ENCODE results near the gene LGALS7. TPM values are rescaled to one million over a fixed set of nuclear protein-coding genes. Genes with fewer than 3 reads are reported as not detected.
"Not testable (repeated sequence)": the region's sequence is repeated elsewhere in the genome, so short reads cannot be mapped to it uniquely, and the experiment has no call there.

The LGALS7 gene
- total and polyA plus RNA-seq, 2 of the 13 experiments (the other 11 are each of a cell fraction or from before 2014, with no cell fraction given), result 0.73 TPM; not detected in 1

DNA sequence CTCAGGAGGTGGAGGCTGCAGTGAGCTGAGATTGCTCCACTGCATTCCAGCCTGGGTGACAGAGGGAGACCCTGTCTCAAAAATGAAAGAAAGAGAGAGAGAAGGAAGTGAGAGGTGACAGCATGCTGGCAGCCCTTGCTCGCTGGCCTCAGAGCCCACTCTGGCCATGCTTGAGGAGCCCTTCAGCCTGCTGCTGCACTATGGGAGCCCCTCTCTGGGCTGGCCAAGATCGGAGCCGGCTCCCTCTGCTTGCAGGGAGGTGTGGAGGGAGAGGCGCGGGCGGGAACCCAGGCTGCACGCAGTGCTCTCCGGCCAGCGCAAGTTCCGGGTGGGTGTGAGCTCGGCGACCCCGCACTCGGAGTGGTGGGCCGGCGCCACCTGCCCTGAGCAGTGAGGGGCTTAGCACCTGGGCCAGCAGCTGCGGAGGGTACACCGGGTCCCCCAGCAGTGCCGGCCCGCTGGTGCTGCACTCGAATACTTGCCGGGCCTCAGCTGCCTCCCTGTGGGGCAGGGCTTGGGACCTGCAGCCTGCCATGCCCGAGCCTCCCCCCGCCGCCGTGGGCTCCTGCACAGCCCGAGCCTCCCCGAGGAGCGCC, 48.0 kb upstream of the LGALS7 start:
- DNase-seq (ENCODE audit: low spot score); H3K79me2 ChIP-seq (ENCODE audit: insufficient read depth, low read length); H3K4me2 ChIP-seq (ENCODE audit: low read depth, low read length); in situ Hi-C loops (cut with HindIII; ENCODE audit: extremely low pct_ligation_motif_present, low pct_unique_long_range_greater_than_20kb); CTCF ChIA-PET (ENCODE audit: low intra/inter-chr PET ratio, low total read pairs); FAIRE-seq; H2AFZ ChIP-seq (ENCODE audit: low read length); ATAC-seq; intact Hi-C loops (cut with micrococcal nuclease; ENCODE audit: unreplicated experiment); H4K20me1 ChIP-seq (ENCODE audit: insufficient read depth, low read length); H3K27ac ChIP-seq (ENCODE audit: extremely low read length, insufficient read depth, low read length); H3K9ac ChIP-seq (ENCODE audit: insufficient read depth, low read depth, low read length); BruUV-seq (replicated peaks); H3K27me3 ChIP-seq (ENCODE audit: control insufficient read depth in 1 of 2, insufficient read depth in 2 of 2, low read length in 2 of 2); H3K4me3 ChIP-seq (replicated peaks in 1 of 3; ENCODE audit: insufficient read depth in 1 of 3, low read depth in 2 of 3, low read length in 3 of 3); H3K9me3 ChIP-seq (ENCODE audit: low read length): not testable (repeated sequence)
- POLR2A ChIA-PET, result interaction anchor here (1.2 to 4.9 kb wide), 5 partner anchors 11 to 86 kb away, joined by 3 to 77 read pairs (median 3); partner anchors contain the start of genes CAPN12 and ECH1
- peak; percentile 98 for TF ChIP-seq ZNF850 (CRISPR knock-in tag; conservative IDR thresholded peaks at IDR 0.05)
- TF ChIP-seq RBFOX2 (IDR thresholded peaks at IDR 0.05; ENCODE audit: low read depth, low read length), result peak; percentile 54; the same call in 1 of the 2 replicates
- TF ChIP-seq AGO2 (optimal IDR thresholded peaks at IDR 0.05; ENCODE audit: low read depth, low read length), result peak; percentile 35
- peaks cover 7 to 19% of the 10 kb centered on the region in 2 experiments; a peak in 4 of 5 replicates for H3K36me3 ChIP-seq (replicated peaks in 1 of 2; ENCODE audit: control insufficient read depth in 1 of 2, insufficient read depth in 2 of 2, low read length in 2 of 2)
- peaks cover 29% of the 10 kb centered on the region for H3K4me1 ChIP-seq (ENCODE audit: insufficient read depth, low read length)
- WGBS (ENCODE audit: low lambda C conversion rate), result 93% methylated on average over 3 of the region's 29 CpGs

DNA sequence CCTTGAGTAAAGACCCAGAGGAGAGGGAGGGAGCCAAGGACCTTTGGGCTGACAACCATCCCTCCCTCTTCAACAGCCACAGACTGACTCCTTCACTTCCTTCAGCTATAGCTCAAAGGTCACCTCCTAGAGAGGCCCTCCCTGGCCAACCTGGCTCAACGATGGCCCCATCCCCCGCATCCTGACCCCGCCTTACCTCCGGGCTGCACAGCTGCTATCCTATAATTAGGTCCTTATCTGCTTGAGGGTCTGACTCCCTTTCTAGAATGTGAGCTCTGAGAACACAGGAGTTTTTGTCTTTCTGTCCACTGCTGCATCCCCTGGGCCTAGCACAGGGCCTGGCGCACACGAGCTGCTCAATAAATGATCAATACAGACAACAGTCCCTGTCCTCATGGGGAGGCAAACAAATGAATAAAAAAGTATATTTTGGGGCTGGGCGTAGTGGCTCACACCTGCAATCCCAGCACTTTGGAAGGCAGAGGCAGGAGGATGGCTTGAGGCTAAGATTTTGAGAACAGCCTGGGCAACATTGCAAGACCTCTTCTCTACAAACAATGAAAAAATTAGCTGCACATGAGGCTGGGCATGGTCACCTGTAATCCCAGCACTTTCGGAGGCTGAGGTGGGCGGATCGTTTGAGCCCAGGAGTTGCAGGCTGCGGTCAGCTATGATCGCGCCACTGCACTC, 46.1 kb upstream of the LGALS7 start:
- Histone ChIP-seq H3K36me3 (replicated peaks in 1 of 2; ENCODE audit: control insufficient read depth in 1 of 2, insufficient read depth in 2 of 2, low read length in 2 of 2) (peaks cover 13 to 32% of the 10 kb centered on the region in 2 experiments; a peak in 4 of 5 replicates), H3K4me2 (ENCODE audit: low read depth, low read length) (peak overlapping the region; percentile 58), H3K9me3 (ENCODE audit: low read length) (no peaks in the 10 kb centered on the region), H2AFZ (ENCODE audit: low read length) (no peak overlapping the region), H3K27ac (ENCODE audit: extremely low read length, insufficient read depth, low read length) (peak overlapping the region; percentile 68), H3K9ac (ENCODE audit: insufficient read depth, low read depth, low read length) (no peak overlapping the region), H3K79me2 (ENCODE audit: insufficient read depth, low read length) (no peaks in the 10 kb centered on the region), H3K4me1 (ENCODE audit: insufficient read depth, low read length) (peaks cover 29% of the 10 kb centered on the region), H3K4me3 (replicated peaks in 1 of 3; ENCODE audit: insufficient read depth in 1 of 3, low read depth in 2 of 3, low read length in 3 of 3) (no peak overlapping the region), H3K27me3 (ENCODE audit: control insufficient read depth in 1 of 2, insufficient read depth in 2 of 2, low read length in 2 of 2) (no peaks in the 10 kb centered on the region), H4K20me1 (ENCODE audit: insufficient read depth, low read length) (no peaks in the 10 kb centered on the region)
- intact Hi-C loops (cut with micrococcal nuclease; ENCODE audit: unreplicated experiment), result no loop called here
- WGBS (ENCODE audit: low lambda C conversion rate), result 69% methylated on average over 13 of the region's 13 CpGs
- ChIA-PET CTCF (ENCODE audit: low intra/inter-chr PET ratio, low total read pairs) (no interaction called here), POLR2A (interaction anchor here (0.6 to 4.9 kb wide), 14 partner anchors 9 to 136 kb away, joined by 3 to 77 read pairs (median 6); partner anchors contain the start of genes ECH1 and RINL)
- FAIRE-seq (peak; percentile 80), ATAC-seq (peak; percentile 26), DNase-seq (ENCODE audit: low spot score) (peak; percentile 56)
- no TSS peak for BruUV-seq (replicated peaks)
- in situ Hi-C loops (cut with HindIII; ENCODE audit: extremely low pct_ligation_motif_present, low pct_unique_long_range_greater_than_20kb), result no loop called here
- no peak for TF ChIP-seq ZFP90 (CRISPR knock-in tag; IDR thresholded peaks at IDR 0.05; ENCODE audit: borderline replicate concordance)
- TF ChIP-seq RBFOX2 (IDR thresholded peaks at IDR 0.05; ENCODE audit: low read depth, low read length), result no peak
- TF ChIP-seq MED13 (CRISPR knock-in tag; IDR thresholded peaks at IDR 0.05), result no peak
- no peak for TF ChIP-seq ZSCAN30 (CRISPR knock-in tag; IDR thresholded peaks at IDR 0.05)
- no peak for TF ChIP-seq TBP (CRISPR knock-in tag; IDR thresholded peaks at IDR 0.05)
- TF ChIP-seq ESRRA (CRISPR knock-in tag; IDR thresholded peaks at IDR 0.05; ENCODE audit: low read depth), result peak; percentile 81; the same call in 1 of the 2 replicates
- no peak for TF ChIP-seq HOXA7 (CRISPR knock-in tag; IDR thresholded peaks at IDR 0.05)
- TF ChIP-seq KDM2A (CRISPR knock-in tag; IDR thresholded peaks at IDR 0.05; ENCODE audit: borderline replicate concordance, low read depth), result no peak
- TF ChIP-seq HDAC1 (CRISPR knock-in tag; IDR thresholded peaks at IDR 0.05), result peak; percentile 31; the same call in 1 of the 2 replicates
- TF ChIP-seq CREB1 (IDR thresholded peaks at IDR 0.05), result no peak
- TF ChIP-seq CREB1 (CRISPR knock-in tag; IDR thresholded peaks at IDR 0.05), result peak; percentile 38; the same call in 1 of the 2 replicates
- no peak for TF ChIP-seq TOE1 (CRISPR knock-in tag; IDR thresholded peaks at IDR 0.05)

All from HepG2 (cell line).